ENCODE data around the gene HECTD4.

The HECTD4 gene

GRCh38 chr12:112261559-112261958 lies 120.7 kb downstream of the HECTD4 start:
- no peaks in the 10 kb centered on the region for H3F3A ChIP-seq (ENCODE audit: low read depth)
- H3K4me2 ChIP-seq (ENCODE audit: low read depth, low read length, poor library complexity, severe bottlenecking) = no peak overlapping the region
- no peaks in the 10 kb centered on the region for H3K9me3 ChIP-seq (ENCODE audit: insufficient read depth, low read depth, low read length)
- H3K4me3 ChIP-seq (ENCODE audit: low read length, poor library complexity, severe bottlenecking) = no peak overlapping the region
- no peak overlapping the region for H2AFZ ChIP-seq (ENCODE audit: low read length)
- H4K20me1 ChIP-seq (ENCODE audit: insufficient read depth, low read length, poor library complexity, severe bottlenecking) = no peaks in the 10 kb centered on the region
- H3K36me3 ChIP-seq (ENCODE audit: insufficient read depth, low read length) = peaks cover 39% of the 10 kb centered on the region; the same call in 1 of the 2 replicates
- no peak overlapping the region for H3K9ac ChIP-seq (ENCODE audit: low read depth, low read length, poor library complexity, severe bottlenecking)
- H3K79me2 ChIP-seq (ENCODE audit: insufficient read depth, low read length) = no peaks in the 10 kb centered on the region
- TF ChIP-seq EZH2phosphoT487 (IDR thresholded peaks at IDR 0.05; ENCODE audit: borderline replicate concordance) = no peak
- TF ChIP-seq CTCF (conservative IDR thresholded peaks at IDR 0.05; ENCODE audit: low read length) = peak; percentile 36
- H3K27me3 ChIP-seq (ENCODE audit: insufficient read depth, low read length, poor library complexity, severe bottlenecking) = no peaks in the 10 kb centered on the region
- H3K9me2 ChIP-seq (replicated peaks; ENCODE audit: low read depth, low read length) = no peaks in the 10 kb centered on the region
- no peaks in the 10 kb centered on the region for H3K4me1 ChIP-seq (ENCODE audit: insufficient read depth, low read length, poor library complexity, severe bottlenecking)

GRCh38 chr12:112258926-112259325 lies 123.3 kb downstream of the HECTD4 start:
- Histone ChIP-seq H2AFZ (ENCODE audit: low read length) (no peak overlapping the region), H3K4me2 (ENCODE audit: low read depth, low read length, poor library complexity, severe bottlenecking) (no peak overlapping the region), H3K4me1 (ENCODE audit: insufficient read depth, low read length, poor library complexity, severe bottlenecking) (no peaks in the 10 kb centered on the region), H3K27me3 (ENCODE audit: insufficient read depth, low read length, poor library complexity, severe bottlenecking) (no peaks in the 10 kb centered on the region), H3K9me3 (ENCODE audit: insufficient read depth, low read depth, low read length) (no peaks in the 10 kb centered on the region), H3K79me2 (ENCODE audit: insufficient read depth, low read length) (no peaks in the 10 kb centered on the region), H3F3A (ENCODE audit: low read depth) (no peaks in the 10 kb centered on the region), H3K9me2 (replicated peaks; ENCODE audit: low read depth, low read length) (no peaks in the 10 kb centered on the region), H3K9ac (ENCODE audit: low read depth, low read length, poor library complexity, severe bottlenecking) (no peak overlapping the region), H4K20me1 (ENCODE audit: insufficient read depth, low read length, poor library complexity, severe bottlenecking) (no peaks in the 10 kb centered on the region), H3K4me3 (ENCODE audit: low read length, poor library complexity, severe bottlenecking) (no peak overlapping the region), H3K36me3 (ENCODE audit: insufficient read depth, low read length) (peaks cover 45% of the 10 kb centered on the region; the same call in 1 of the 2 replicates)
- TF ChIP-seq CTCF (conservative IDR thresholded peaks at IDR 0.05; ENCODE audit: low read length) (no peak), EZH2phosphoT487 (IDR thresholded peaks at IDR 0.05; ENCODE audit: borderline replicate concordance) (no peak)

- no peak for TF ChIP-seq CTCF (conservative IDR thresholded peaks at IDR 0.05; ENCODE audit: low read length)
- TF ChIP-seq EZH2phosphoT487 (IDR thresholded peaks at IDR 0.05; ENCODE audit: borderline replicate concordance) = no peak
- H3K9ac ChIP-seq (ENCODE audit: low read depth, low read length, poor library complexity, severe bottlenecking) = no peak overlapping the region
- no peak overlapping the region for H3K4me2 ChIP-seq (ENCODE audit: low read depth, low read length, poor library complexity, severe bottlenecking)
- H3F3A ChIP-seq (ENCODE audit: low read depth) = no peaks in the 10 kb centered on the region
- no peak overlapping the region for H2AFZ ChIP-seq (ENCODE audit: low read length)
- H3K79me2 ChIP-seq (ENCODE audit: insufficient read depth, low read length) = no peaks in the 10 kb centered on the region
- no peak overlapping the region for H3K4me3 ChIP-seq (ENCODE audit: low read length, poor library complexity, severe bottlenecking)
- H3K9me3 ChIP-seq (ENCODE audit: insufficient read depth, low read depth, low read length) = no peaks in the 10 kb centered on the region
- H3K36me3 ChIP-seq (ENCODE audit: insufficient read depth, low read length) = peaks cover 57% of the 10 kb centered on the region; the same call in 1 of the 2 replicates
- H3K4me1 ChIP-seq (ENCODE audit: insufficient read depth, low read length, poor library complexity, severe bottlenecking) = no peaks in the 10 kb centered on the region
- H4K20me1 ChIP-seq (ENCODE audit: insufficient read depth, low read length, poor library complexity, severe bottlenecking) = no peaks in the 10 kb centered on the region
- no peaks in the 10 kb centered on the region for H3K27me3 ChIP-seq (ENCODE audit: insufficient read depth, low read length, poor library complexity, severe bottlenecking)
- no peaks in the 10 kb centered on the region for H3K9me2 ChIP-seq (replicated peaks; ENCODE audit: low read depth, low read length)
Observed at GRCh38 chr12:112256780-112257179, 125.5 kb downstream of the HECTD4 start.

All from Loucy (cell line).